Esophagus squamous epithelium (tissue), 5 donors: ENCODE results near the gene PTPRD. TPM values are rescaled to one million over a fixed set of nuclear protein-coding genes. Genes with fewer than 3 reads are reported as not detected.

ENCODE experiments used
- DNase-seq: peaks from one replicate; lab custom pipeline; 2025; lab: John Stamatoyannopoulos, UW
- H3K27ac ChIP-seq, 4 donors: fragments of 200-600 bp; sonication (generic); one replicate each; pipeline ENCODE4 v1.5.1; 2016 to 2019; ENCODE audit warnings: mild to moderate bottlenecking in 1 of 4
- H3K27me3 ChIP-seq, 4 donors: fragments of 200-600 bp; sonication (generic); 1 replicate in 3 of 4; 2 replicates in 1 of 4; pipeline versions ENCODE4 v1.5.1 to v1.6.0; 2017 to 2021; ENCODE audit warnings: antibody characterized with exemption in 1 of 4
- H3K36me3 ChIP-seq, 3 donors: fragments of 200-600 bp; sonication (generic); one replicate each; pipeline ENCODE4 v1.5.1; 2016 to 2019
- H3K4me1 ChIP-seq, 3 donors: fragments of 200-600 bp; sonication (generic); one replicate each; pipeline ENCODE4 v1.5.1; 2017 to 2019
- H3K4me3 ChIP-seq, 4 donors: fragments of 200-600 bp; sonication (generic); 1 replicate in 3 of 4; 2 replicates in 1 of 4; pipeline ENCODE4 v1.5.1; 2016 to 2019; ENCODE audit warnings: mild to moderate bottlenecking in 2 of 4, moderate library complexity in 1 of 4
- H3K9me3 ChIP-seq, 3 donors: fragments of 200-600 bp; sonication (generic); one replicate each; pipeline ENCODE4 v1.5.1; 2016 to 2019
- CTCF ChIP-seq, 6 experiments: fragments of 450-650 bp in 4 of 6; fragments of 200-600 bp in 2 of 6; sonication (generic) in 2 of 6; IDR thresholded peaks; one replicate each; pipeline ENCODE4 v1.5.1; 2016 to 2019; ENCODE audit warnings: antibody characterized with exemption in 6 of 6, mild to moderate bottlenecking in 4 of 6, moderate library complexity in 4 of 6
- POLR2A ChIP-seq, 4 donors: fragments of 450-650 bp; IDR thresholded peaks; one replicate each; pipeline ENCODE4 v1.6.1; 2017; ENCODE audit warnings: antibody characterized with exemption in 4 of 4, mild to moderate bottlenecking in 4 of 4, moderate library complexity in 3 of 4
- WGBS, 2 donors: methylation state at CpG; one replicate each; pipeline ENCODE4 v1.1.5; 2018; 5-methylcytosine and 5-hydroxymethylcytosine counted together
- intact Hi-C: fragments of 100-400 bp; cut with DNase I; formaldehyde crosslinking; loops from one replicate; pipeline ENCODE4 v1.15.0; 2022
- total RNA-seq, 4 donors: library from RNA; depleted of rRNA; stranded (reverse); fragments of >200 nt; gene quantifications; one replicate each; pipeline ENCODE4 v1.1.0, GENCODE V29; 2016
- donor health status: DM: yes; HTN: yes; CAD: no.

PTPRD gene
- total RNA-seq, 4 donors from 2014 or later, result 0.23 to 16.3 (median 6.6) TPM

GRCh38 chr9:9202276-9202675 is 1410.5 kb downstream of the PTPRD start:
- H3K4me1 ChIP-seq, result no peaks in the 10 kb centered on the region
- TF ChIP-seq POLR2A (IDR thresholded peaks at IDR 0.05) (no peak), CTCF (IDR thresholded peaks at IDR 0.05) (no peak)
- H3K36me3 ChIP-seq, result no peaks in the 10 kb centered on the region
- intact Hi-C loops, result no loop called here
- DNase-seq, result no peak
- no peaks in the 10 kb centered on the region for H3K27me3 ChIP-seq
- WGBS, 2 donors, result 52 to 60% methylated on average over 1 of the region's 1 CpG
- H3K4me3 ChIP-seq, result no peak overlapping the region
- H3K27ac ChIP-seq, result no peak overlapping the region
- no peaks in the 10 kb centered on the region for H3K9me3 ChIP-seq

- TF ChIP-seq CTCF (IDR thresholded peaks at IDR 0.05), result no peak
- no peak for TF ChIP-seq POLR2A (IDR thresholded peaks at IDR 0.05)
- Histone ChIP-seq H3K27ac (no peak overlapping the region), H3K27me3 (no peaks in the 10 kb centered on the region), H3K4me1 (no peaks in the 10 kb centered on the region), H3K4me3 (no peak overlapping the region), H3K9me3 (no peaks in the 10 kb centered on the region), H3K36me3 (no peaks in the 10 kb centered on the region)
- DNase-seq, result no peak
- intact Hi-C loops, result no loop called here
- WGBS, 2 donors, result 25 to 46% methylated on average over 1 of the region's 1 CpG
These were observed 1426.7 kb downstream of the PTPRD start for GRCh38 chr9:9186086-9186485.

GRCh38 chr9:9182431-9182830 is 1430.4 kb downstream of the PTPRD start:
- H3K4me1 ChIP-seq, result no peaks in the 10 kb centered on the region
- intact Hi-C loops, result no loop called here
- no peaks in the 10 kb centered on the region for H3K36me3 ChIP-seq
- no peak overlapping the region for H3K27ac ChIP-seq
- H3K9me3 ChIP-seq, result no peaks in the 10 kb centered on the region
- 27 to 33% methylated on average over 2 of the region's 2 CpGs for WGBS, 2 donors
- no peaks in the 10 kb centered on the region for H3K27me3 ChIP-seq
- DNase-seq, result no peak
- TF ChIP-seq CTCF (IDR thresholded peaks at IDR 0.05) (no peak), POLR2A (IDR thresholded peaks at IDR 0.05) (no peak)
- no peak overlapping the region for H3K4me3 ChIP-seq

GRCh38 chr9:9177081-9177480 is 1435.7 kb downstream of the PTPRD start:
- no peak for DNase-seq
- Histone ChIP-seq H3K36me3 (no peaks in the 10 kb centered on the region), H3K27ac (no peak overlapping the region), H3K4me1 (no peaks in the 10 kb centered on the region), H3K27me3 (no peaks in the 10 kb centered on the region), H3K9me3 (no peaks in the 10 kb centered on the region), H3K4me3 (no peak overlapping the region)
- intact Hi-C loops, result no loop called here
- 30 to 33% methylated on average over 1 of the region's 1 CpG for WGBS, 2 donors
- TF ChIP-seq CTCF (IDR thresholded peaks at IDR 0.05), result no peak
- no peak for TF ChIP-seq POLR2A (IDR thresholded peaks at IDR 0.05)

- no peak for TF ChIP-seq CTCF (IDR thresholded peaks at IDR 0.05)
- Histone ChIP-seq H3K4me1 (no peaks in the 10 kb centered on the region), H3K9me3 (no peaks in the 10 kb centered on the region), H3K27ac (no peak overlapping the region), H3K27me3 (no peaks in the 10 kb centered on the region), H3K4me3 (no peak overlapping the region), H3K36me3 (no peaks in the 10 kb centered on the region)
- intact Hi-C loops, result no loop called here
- DNase-seq, result no peak
These were observed 1438.4 kb downstream of the PTPRD start for GRCh38 chr9:9174358-9174757.
